Measurements from ENCODE around the gene NGEF. TPM values are rescaled to one million over a fixed set of nuclear protein-coding genes. Genes with fewer than 3 reads are reported as not detected.

Gene NGEF
- polyA plus RNA-seq, 12 donors = 0.81 to 7.1 (median 1.6) TPM; not detected in 2

DNA sequence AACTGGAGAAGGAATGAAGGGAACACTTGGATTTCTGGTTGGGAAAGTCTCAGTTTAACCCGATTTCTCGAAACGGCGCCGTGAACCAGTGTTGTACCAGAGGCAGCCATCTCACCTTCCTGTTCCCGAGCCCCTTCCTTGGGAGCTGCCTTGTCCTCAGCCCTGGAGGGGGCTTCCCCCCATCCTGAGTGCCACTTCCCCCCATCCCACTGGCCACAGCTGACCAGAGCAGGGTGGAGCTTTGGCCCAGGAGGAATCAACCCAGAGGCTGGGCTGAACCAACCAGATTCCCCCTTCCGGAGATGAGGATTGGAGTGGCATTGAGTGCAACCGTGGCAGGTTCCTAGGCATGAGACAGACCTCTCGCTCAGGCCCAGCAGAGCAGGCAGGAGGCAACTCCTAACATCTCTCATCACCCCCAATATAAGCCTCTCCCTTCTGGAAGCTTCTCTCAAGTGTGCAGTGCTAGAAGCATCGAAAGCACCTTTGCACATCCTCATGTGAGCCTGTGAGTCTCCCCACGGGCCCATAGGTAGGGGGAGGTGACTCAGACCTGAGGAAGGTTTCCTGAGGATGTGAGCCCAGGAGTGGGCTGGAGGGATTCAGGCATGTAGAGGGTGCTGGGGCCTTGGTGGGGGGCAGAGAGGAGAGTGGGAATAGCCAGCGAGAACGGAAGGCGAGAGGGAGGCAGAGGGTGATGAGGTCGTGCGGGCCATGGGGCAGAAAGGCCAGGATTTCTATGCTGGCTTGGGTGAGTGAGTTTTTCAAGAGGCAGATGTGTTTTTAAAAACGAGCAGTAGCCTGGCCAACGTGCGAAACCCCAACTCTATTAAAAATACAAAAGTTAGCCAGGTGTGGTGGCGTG lies 11.9 kb downstream of the NGEF start:
- DNase-seq = no peak

- no peak for DNase-seq
Measured at GRCh38 chr2:232999354-232999753, 13.7 kb downstream of the NGEF start.

DNA sequence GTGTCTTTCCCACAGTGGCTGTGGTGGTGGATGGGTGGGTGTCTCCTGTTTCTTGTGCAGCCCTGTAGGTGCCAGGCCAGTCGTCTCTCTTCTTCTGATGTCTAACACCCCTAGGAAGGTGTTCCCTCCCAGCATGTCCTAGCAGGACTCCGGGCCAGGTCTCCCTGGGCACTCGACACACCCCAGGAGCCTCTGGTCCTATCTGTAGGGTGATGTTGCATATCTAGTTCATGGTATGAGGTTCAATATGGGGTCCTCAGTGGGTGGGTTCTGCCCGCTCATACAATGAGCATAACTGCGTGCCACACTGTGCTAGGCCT lies 14.4 kb downstream of the NGEF start:
- DNase-seq = no peak

DNA sequence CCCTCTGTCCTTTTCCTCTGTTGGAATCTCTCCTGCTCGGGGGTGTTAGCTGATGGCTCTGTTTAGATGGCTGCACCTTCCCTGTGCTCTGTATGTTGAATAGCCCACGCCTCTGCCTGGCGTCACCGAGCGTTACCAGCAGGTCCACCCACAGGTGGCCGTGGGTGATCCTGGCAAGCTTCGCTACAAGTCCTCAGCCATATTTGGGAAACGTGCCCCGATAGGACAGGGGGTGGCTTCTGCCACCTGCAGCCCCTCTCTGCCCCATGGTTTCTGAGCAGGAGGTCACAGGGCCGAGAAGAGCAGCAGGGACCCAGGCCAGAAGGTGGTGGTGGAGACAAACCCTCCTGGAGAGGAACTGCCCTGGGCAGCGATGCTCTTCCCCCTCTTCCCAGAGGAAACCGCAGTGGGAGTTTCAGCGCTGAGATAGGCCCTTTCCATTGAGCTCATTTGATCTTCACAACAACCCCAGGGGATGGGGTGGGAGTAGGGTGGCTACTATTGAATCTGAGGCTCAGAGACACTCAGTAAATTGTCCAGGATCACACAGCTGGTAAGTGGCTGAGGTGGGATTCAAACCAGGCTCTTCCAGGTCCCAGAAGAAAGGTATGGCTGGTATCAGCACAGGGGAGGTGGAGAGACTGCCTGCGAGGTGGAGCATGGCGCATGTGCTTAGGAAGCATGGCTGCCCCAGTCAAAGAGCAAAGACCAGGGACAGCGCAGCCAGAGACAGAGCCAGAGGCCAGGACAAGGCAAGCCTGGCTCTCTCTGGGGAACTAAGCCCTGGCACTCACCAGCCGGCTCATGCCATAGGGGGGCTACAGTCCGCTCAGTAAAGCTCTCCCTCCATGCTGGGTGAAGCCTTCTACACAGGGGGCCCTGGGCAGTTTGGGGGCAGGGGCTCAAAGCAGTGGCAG lies 15.0 kb downstream of the NGEF start:
- DNase-seq = no peak

DNA sequence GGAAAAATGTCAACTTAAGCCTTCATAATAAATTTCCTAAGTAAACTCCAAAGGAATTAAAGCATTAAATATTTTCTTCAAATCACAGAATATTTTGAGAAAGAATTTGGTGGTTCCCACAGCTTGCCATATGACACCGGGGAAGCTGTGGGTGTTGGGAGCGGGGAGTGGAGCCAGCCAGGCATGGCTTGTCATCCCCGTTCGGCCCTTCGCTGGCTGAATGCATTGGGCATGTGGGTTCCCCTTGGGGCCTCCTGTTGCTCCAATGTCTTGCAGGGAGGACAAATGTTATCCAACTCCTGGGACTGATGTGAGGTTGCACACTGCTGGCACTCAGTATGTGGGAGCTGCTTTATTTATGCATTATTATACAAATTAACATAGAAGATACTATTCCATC lies 18.6 kb downstream of the NGEF start:
- DNase-seq = no peak

GRCh38 chr2:232993231-232993821 lies 19.7 kb downstream of the NGEF start:
- DNase-seq = no peak

DNA sequence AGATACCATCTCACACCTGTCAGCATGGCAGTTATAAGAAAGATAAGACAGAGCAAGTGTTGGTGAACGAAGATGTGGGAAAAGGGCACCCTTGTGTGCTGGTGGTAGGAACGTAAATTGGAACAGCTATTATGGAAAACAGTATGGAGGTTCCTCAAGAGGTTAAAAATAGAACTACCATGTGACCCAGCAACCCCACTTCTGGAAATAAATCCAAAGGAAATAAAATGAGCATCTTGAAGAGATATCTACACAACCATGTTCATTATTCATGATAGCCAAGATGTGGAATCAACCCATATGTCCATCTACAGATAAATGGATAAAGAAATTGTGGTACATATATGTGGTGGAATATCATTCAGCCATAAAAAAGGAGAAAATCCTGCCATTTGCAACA lies 26.9 kb downstream of the NGEF start:
- no peak for DNase-seq

GRCh38 chr2:232984451-232985207 lies 28.4 kb downstream of the NGEF start:
- DNase-seq = no peak

GRCh38 chr2:232983669-232984140 lies 29.4 kb downstream of the NGEF start:
- DNase-seq = no peak

DNA sequence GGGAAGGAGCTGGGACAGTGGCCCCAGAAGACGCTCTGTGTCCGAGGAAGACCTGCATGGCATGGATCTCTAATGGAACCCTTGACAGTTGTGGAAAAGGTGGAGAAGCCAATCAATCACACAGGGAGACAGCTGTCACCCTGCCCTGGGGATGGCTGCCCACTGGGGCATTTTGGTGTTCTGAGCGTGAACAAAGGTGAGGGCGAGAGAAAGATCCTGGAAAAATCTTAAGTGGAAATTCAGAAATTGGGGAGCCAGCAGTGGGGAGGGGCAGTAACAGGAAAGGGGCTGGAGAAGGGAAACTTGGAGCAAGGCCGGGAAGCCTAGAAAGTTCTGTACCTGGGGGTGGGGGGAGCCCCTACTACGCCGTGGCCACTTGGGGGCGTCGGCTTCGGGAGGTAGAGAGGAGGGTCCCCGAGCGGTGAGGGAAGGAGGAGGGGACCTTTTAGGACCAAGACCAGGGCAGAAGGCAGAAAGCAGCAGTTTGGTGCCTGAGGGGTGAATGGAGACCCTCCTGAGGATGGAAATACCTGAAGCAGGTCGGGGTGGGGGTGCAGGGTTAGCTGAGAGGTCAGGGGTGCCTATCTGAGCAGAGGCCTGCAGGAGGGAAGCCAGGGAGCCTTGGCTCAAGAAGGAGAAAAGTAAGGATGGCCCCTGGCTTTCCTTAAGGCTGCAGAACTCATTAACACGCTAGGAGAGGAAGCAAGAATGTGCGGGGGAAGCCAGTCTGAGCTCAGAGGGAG lies 30.0 kb downstream of the NGEF start:
- DNase-seq = no peak

GRCh38 chr2:232981767-232982360 lies 31.2 kb downstream of the NGEF start:
- no peak for DNase-seq

- DNase-seq = no peak
Measured at GRCh38 chr2:232981356-232981755, 31.7 kb downstream of the NGEF start.

- no peak for DNase-seq
Measured at GRCh38 chr2:232980683-232981082, 32.4 kb downstream of the NGEF start.

DNA sequence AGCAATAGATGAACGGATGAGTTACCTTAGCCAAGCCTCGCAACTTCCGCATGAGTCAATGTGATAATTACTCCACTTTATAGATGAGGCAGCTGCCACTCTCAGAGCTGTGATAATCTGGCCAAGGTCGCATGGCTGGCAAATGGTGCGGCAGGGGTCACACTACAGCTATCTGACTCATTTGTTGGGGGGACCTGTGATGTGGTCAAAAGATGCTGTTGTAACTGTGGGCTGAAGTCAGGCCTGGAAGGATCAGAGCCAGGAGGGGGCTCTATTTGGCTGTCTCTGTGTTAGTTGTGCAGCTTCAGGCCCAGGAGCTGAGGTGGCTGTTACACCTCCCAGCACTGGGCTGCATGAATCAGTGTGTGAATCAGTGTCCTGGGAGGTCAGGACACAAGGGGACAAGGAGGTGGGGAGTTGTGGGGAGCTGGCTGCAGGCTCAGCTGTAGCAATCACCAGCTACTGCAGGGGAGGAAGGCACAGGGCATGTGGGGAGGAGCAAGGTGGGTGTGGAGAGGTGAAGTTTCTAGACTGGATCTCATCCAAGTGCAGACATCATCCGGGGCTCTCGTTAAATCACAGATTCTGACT lies 33.1 kb downstream of the NGEF start:
- DNase-seq = no peak

GRCh38 chr2:232977438-232977971 lies 35.6 kb downstream of the NGEF start:
- DNase-seq = no peak

DNA sequence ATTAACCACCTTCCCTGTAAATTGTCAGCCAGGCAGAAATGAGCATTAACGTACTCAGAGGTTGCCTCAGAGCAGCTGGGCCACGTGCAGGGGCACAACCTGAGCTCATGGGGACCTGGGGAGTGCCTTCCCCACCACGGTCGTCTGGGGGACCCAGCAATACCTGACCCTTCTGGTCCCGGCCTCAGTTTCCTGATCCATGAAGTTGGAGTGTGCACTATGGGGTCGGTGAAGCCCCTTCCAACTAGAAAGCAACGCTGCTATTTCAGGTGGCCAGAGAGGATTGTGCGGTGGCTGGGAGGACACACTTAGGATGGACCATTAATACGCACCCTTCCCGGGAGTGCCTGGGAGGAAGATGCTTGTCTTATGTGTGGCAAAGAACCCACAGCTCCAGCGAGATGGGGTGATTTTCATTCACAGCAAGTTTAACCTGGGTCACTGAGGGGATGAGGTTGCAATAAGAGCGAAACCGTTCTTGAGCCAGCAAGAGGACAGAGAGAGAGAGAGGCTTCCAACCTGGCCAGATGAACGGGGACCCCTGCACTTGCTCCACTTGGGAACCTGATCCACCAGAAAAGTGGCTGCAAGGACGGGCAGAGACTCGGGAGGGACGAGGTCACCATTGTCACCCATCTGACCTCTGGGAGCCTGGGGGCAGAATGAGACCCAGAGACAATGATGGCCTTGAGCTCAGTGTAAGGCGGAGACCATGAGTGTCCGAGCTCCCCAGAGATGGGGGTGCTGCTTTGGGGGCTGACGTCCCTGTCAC lies 36.2 kb downstream of the NGEF start:
- DNase-seq = no peak

DNA sequence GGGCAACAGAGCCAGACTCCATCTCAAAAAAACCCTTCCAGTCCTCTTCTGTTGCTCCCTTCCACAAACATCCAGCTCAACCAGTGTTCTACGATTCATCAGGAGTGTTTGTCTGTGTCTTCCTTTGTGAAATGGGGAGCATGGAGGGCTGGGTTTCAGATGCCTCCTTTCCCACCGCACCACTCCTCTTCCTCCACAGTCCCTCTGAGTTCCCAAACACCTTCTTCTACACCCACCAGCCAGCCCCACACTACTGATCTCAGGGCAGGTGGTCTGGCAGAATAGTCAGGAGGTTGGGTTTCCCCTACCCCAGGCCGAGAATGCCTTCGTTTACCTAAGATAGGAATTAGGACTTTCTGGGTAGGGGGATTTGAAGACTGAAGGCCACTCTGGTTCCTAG lies 36.9 kb downstream of the NGEF start:
- DNase-seq = no peak

GRCh38 chr2:232974396-232974795 lies 38.7 kb downstream of the NGEF start:
- no peak for DNase-seq

DNA sequence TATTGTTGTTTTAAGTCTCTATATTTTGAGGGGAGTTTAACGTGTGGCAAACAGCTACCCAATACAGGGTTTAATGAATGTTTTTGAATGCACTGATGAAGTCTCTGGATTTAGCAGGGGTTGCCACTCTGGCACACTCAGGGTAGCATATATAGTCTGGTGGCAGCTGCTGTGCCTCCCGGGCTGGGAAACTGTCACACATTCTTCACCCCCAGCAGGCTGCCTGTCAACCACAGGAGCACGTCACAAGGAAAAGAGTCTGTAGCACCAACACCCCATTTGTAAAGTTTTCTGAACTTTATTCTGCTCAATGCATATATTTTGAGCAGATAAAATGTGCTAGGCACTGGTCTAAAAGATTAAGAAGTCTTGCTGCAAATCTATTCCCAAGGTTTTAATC lies 39.3 kb downstream of the NGEF start:
- DNase-seq = no peak
